ENCODE measurements around the gene CHRNG.

The CHRNG gene

DNA sequence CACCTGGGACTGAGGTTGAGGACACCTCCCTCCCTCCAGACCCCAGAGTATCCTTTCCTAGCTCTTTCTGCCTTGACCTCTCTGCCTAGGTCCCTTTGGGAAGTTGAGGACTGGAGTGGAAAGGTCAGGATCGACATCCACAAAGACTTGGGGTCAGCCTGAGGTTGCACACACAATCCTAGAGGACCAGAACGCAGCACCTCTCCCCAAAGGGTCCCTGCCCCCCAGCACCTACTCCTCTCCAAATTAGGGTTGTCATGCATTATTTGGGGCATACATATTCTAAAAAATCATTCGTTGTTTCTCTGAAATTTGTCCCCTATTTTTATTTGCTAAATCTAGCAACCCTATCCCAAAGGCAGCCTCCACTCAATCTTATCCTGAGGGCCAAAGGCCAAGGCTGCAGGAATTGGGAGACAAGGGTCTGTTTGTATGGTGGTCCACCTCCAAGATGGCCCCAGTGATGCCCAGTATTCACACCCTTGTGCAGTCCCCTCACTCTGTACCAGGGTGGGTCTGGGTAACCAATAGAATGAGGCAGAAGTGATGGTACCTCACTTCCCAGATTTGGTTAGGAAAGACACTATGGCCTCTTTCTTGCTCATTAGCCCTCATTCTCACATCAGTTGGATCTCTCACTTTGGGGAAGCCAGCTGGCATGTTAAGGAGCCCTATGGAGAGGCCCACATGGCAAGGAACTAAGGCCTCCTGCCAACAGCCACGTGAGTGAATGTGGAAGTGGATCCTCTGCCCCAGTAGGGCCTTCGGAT, 3.5 kb upstream of the CHRNG start:
- no peak overlapping the region for H3K4me3 ChIP-seq (ENCODE audit: low read depth, low read length)
- DNase-seq = no peak
- H3K9me3 ChIP-seq = no peaks in the 10 kb centered on the region
- H3K4me1 ChIP-seq = peaks cover 7% of the 10 kb centered on the region; the same call in 1 of the 2 replicates
- TF ChIP-seq, protein P1, sequence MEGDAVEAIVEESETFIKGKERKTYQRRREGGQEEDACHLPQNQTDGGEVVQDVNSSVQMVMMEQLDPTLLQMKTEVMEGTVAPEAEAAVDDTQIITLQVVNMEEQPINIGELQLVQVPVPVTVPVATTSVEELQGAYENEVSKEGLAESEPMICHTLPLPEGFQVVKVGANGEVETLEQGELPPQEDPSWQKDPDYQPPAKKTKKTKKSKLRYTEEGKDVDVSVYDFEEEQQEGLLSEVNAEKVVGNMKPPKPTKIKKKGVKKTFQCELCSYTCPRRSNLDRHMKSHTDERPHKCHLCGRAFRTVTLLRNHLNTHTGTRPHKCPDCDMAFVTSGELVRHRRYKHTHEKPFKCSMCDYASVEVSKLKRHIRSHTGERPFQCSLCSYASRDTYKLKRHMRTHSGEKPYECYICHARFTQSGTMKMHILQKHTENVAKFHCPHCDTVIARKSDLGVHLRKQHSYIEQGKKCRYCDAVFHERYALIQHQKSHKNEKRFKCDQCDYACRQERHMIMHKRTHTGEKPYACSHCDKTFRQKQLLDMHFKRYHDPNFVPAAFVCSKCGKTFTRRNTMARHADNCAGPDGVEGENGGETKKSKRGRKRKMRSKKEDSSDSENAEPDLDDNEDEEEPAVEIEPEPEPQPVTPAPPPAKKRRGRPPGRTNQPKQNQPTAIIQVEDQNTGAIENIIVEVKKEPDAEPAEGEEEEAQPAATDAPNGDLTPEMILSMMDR (IDR thresholded peaks at IDR 0.05; ENCODE audit: low read depth, low read length) = no peak
- no peaks in the 10 kb centered on the region for H3K36me3 ChIP-seq
- H3K27me3 ChIP-seq = no peaks in the 10 kb centered on the region

DNA sequence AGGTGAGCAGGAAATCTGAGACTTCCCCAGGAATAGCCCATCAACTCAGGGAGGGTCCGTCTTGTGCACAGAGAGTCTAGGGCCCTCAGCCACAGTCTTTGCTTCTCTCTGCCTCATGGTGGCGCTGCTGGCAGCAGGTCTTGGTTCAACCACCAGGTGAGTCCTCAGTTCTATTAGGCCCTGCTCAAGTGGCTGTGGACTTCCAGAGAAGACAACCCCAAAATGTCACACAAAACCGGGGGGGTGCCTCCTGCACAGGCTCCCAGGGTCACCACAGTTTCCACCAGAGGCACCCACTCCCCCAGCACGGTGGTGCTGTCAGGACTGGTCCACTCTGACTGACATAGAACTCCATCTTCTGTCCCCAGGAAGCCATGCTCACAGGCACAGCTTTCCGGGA, 2.4 kb upstream of the CHRNG start:
- DNase-seq = no peak
- TF ChIP-seq, protein P1 (IDR thresholded peaks at IDR 0.05; ENCODE audit: low read depth, low read length) = peak; percentile 50
- no peak overlapping the region for H3K4me3 ChIP-seq (ENCODE audit: low read depth, low read length)

DNA sequence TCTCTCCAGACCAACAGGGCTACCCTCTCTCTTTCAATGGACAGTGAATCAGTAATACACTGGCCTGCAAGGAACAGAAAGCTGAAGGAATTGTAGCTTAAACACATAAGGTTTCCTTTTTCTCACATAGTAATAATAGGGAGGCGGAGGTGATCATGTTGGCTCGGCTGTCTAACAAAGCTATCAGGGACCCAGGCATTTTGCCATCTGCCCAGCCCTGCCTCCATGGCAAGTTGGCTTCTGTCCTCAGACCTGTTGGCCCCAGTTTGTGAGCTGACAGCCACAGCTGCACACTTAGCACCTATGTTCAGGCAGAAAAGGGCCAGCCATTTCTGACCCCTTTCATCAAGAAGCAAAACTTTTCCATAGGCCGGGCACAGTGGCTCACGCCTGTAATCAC, 2.0 kb upstream of the CHRNG start:
- H3K9me3 ChIP-seq = no peaks in the 10 kb centered on the region
- H3K4me3 ChIP-seq (ENCODE audit: low read depth, low read length) = no peak overlapping the region
- no peaks in the 10 kb centered on the region for H3K36me3 ChIP-seq
- no peaks in the 10 kb centered on the region for H3K27me3 ChIP-seq
- no peak for DNase-seq
- peaks cover 7% of the 10 kb centered on the region; the same call in 1 of the 2 replicates for H3K4me1 ChIP-seq
- TF ChIP-seq, protein P1 (IDR thresholded peaks at IDR 0.05; ENCODE audit: low read depth, low read length) = no peak

More for the DNA sequence above, 2.4 kb upstream of the CHRNG start:
- no peaks in the 10 kb centered on the region for H3K36me3 ChIP-seq
- no peaks in the 10 kb centered on the region for H3K9me3 ChIP-seq
- H3K4me1 ChIP-seq = peaks cover 7% of the 10 kb centered on the region; the same call in 1 of the 2 replicates
- H3K27me3 ChIP-seq = no peaks in the 10 kb centered on the region

DNA sequence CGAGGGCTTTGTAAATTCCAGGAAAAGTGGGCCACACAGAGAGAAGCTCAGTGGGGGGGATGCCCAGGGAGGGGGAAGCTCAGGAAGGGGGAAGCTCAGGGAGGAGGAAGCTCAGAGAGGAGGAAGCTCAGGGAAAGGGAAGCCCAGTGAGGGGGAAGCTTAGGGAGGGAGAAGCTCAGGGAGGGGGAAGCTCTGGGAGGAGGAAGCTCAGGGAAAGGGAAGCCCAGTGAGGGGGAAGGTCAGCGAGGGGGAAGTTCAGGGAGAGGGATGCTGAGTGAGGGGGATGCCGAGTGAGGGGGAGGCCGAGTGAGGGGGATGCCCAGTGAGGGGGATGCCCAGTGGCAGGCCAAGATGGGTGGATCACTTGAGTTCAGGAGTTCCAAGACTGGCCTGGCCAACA, 821 bp upstream of the CHRNG start:
- Histone ChIP-seq H3K4me3 (ENCODE audit: low read depth, low read length) (no peak overlapping the region), H3K4me1 (no peaks in the 10 kb centered on the region), H3K27me3 (no peaks in the 10 kb centered on the region), H3K36me3 (no peaks in the 10 kb centered on the region; the same call in 1 of the 2 replicates), H3K9me3 (no peaks in the 10 kb centered on the region)
- DNase-seq = no peak
- TF ChIP-seq, protein P1 (IDR thresholded peaks at IDR 0.05; ENCODE audit: low read depth, low read length) = no peak

DNA sequence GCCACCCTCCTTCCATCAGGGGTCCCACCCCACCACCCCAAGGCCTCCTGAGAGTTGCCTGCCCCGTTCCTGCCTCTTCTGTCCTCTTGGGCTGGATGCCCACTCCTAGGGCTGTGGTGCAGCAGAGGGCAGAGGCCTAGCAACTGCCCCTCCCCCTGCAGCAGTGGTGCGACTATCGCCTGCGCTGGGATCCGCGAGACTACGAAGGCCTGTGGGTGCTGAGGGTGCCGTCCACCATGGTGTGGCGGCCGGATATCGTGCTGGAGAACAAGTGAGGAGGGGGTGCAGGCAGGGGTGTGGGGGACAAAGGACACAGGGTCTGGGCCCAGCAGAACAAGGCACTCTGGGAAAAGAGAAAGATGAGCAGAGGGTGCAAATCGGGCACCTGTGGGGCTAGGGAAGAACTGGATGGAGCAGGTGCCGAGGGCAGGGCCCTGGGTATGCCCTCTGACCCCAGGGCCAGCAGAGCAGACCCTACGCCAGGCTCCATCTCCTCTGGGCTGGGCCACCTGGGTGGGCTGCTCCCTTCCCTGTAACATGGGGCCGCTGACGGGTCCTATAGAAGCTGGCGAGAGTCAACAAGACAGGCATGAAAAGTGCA, 1.0 kb downstream of the CHRNG start:
- no peaks in the 10 kb centered on the region for H3K27me3 ChIP-seq
- no peaks in the 10 kb centered on the region for H3K9me3 ChIP-seq
- no peaks in the 10 kb centered on the region for H3K4me1 ChIP-seq
- no peak for DNase-seq
- TF ChIP-seq, protein P1 (IDR thresholded peaks at IDR 0.05; ENCODE audit: low read depth, low read length) = no peak
- H3K4me3 ChIP-seq (ENCODE audit: low read depth, low read length) = no peak overlapping the region
- peaks cover 3% of the 10 kb centered on the region for H3K36me3 ChIP-seq

All from BE2C (cell line).